ENCODE measurements around the gene PIK3R2.

Gene PIK3R2

DNA sequence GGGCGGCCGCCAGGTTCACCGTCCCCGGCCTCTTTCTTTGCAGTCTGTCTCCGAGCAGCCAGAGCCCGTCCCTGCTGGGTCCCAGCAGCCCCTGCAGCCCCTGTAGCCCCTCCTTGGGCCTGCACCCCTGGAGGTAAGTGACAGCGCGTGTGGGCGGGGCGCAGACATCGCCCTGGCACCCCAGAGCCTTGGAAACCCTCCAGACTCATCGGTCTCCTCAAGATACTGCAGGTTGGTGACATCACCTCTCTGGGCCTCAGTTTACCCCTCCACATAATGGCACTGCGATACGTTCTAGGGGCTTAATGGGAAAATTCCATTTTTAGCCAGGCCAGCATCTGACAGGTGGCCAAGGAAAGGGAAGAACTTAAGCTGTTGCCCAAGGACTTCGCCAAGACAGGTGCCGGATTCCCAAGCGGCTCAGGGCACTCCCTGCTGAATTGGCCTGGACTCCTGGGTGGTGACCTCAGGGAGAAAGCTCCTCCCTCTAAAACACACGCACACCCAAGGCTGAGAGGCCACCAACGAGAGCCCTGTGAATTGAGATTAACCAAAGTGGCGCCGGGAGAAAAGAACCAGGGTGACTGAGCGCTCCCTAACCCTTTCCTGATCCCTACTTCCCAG lies 42.2 kb upstream of the PIK3R2 start:
- peak overlapping the region; percentile 87 for H3K27ac ChIP-seq (ENCODE audit: low read depth, low read length)
- H3K9me2 ChIP-seq (replicated peaks; ENCODE audit: insufficient read depth, low read length), result no peaks in the 10 kb centered on the region
- H3K36me3 ChIP-seq (ENCODE audit: low read length), result no peaks in the 10 kb centered on the region
- H4K20me1 ChIP-seq (ENCODE audit: low read depth, low read length), result no peaks in the 10 kb centered on the region
- H3K4me2 ChIP-seq (ENCODE audit: low read depth, low read length, poor library complexity, severe bottlenecking), result peak overlapping the region; percentile 91
- H3K27me3 ChIP-seq (ENCODE audit: low read length), result no peaks in the 10 kb centered on the region
- TF ChIP-seq, protein P1, sequence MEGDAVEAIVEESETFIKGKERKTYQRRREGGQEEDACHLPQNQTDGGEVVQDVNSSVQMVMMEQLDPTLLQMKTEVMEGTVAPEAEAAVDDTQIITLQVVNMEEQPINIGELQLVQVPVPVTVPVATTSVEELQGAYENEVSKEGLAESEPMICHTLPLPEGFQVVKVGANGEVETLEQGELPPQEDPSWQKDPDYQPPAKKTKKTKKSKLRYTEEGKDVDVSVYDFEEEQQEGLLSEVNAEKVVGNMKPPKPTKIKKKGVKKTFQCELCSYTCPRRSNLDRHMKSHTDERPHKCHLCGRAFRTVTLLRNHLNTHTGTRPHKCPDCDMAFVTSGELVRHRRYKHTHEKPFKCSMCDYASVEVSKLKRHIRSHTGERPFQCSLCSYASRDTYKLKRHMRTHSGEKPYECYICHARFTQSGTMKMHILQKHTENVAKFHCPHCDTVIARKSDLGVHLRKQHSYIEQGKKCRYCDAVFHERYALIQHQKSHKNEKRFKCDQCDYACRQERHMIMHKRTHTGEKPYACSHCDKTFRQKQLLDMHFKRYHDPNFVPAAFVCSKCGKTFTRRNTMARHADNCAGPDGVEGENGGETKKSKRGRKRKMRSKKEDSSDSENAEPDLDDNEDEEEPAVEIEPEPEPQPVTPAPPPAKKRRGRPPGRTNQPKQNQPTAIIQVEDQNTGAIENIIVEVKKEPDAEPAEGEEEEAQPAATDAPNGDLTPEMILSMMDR (IDR thresholded peaks at IDR 0.05; ENCODE audit: insufficient read depth, low read length, poor library complexity, severe bottlenecking), result no peak
- no peak for TF ChIP-seq EZH2phosphoT487 (conservative IDR thresholded peaks at IDR 0.05; ENCODE audit: low read length)
- H2AFZ ChIP-seq (ENCODE audit: low read depth, low read length, severe bottlenecking), result no peak overlapping the region
- H3K9me3 ChIP-seq (ENCODE audit: insufficient read depth, low read length), result no peaks in the 10 kb centered on the region
- peaks cover 3% of the 10 kb centered on the region; the same call in 1 of the 2 replicates for H3K79me2 ChIP-seq (ENCODE audit: insufficient read depth, low read length)
- peak overlapping the region; percentile 70 for H3K4me3 ChIP-seq (ENCODE audit: insufficient read depth, low read length, poor library complexity, severe bottlenecking)
- peak overlapping the region; percentile 71 for H3K9ac ChIP-seq (ENCODE audit: low read length)
- peaks cover 41% of the 10 kb centered on the region for H3F3A ChIP-seq (ENCODE audit: insufficient read depth)

DNA sequence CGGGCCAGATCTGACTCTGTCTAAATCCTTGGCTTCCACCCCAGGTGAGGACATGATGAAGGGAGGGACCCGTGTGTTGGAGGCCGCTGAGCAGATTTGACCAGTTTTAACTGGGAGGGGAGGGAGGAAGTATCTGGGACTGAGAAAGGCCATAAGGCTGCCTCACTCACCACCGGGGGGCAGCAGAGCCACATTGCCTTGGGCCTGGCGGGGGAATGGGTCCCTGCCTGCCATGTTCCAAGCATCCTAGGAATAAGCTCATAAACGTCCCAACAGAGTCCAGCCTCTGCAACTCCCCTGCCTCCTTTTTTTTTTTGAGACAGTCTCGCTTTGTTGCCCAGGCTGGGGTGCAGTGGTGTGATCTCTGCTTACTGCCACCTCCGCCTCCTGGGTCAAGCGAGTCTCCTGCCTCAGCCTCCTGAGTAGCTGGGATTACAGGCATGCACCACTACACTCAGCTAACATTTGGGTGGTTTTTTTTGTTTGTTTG lies 39.9 kb upstream of the PIK3R2 start:
- no peak for TF ChIP-seq EZH2phosphoT487 (conservative IDR thresholded peaks at IDR 0.05; ENCODE audit: low read length)
- TF ChIP-seq, protein P1 (IDR thresholded peaks at IDR 0.05; ENCODE audit: insufficient read depth, low read length, poor library complexity, severe bottlenecking), result peak; percentile 78
- Histone ChIP-seq H3F3A (ENCODE audit: insufficient read depth) (peaks cover 22% of the 10 kb centered on the region; the same call in 1 of the 2 replicates), H3K9me3 (ENCODE audit: insufficient read depth, low read length) (no peaks in the 10 kb centered on the region), H3K27ac (ENCODE audit: low read depth, low read length) (peak overlapping the region; percentile 57), H3K4me3 (ENCODE audit: insufficient read depth, low read length, poor library complexity, severe bottlenecking) (no peak overlapping the region), H3K4me2 (ENCODE audit: low read depth, low read length, poor library complexity, severe bottlenecking) (no peak overlapping the region), H3K9me2 (replicated peaks; ENCODE audit: insufficient read depth, low read length) (no peaks in the 10 kb centered on the region), H3K36me3 (ENCODE audit: low read length) (no peaks in the 10 kb centered on the region), H2AFZ (ENCODE audit: low read depth, low read length, severe bottlenecking) (no peak overlapping the region), H3K27me3 (ENCODE audit: low read length) (no peaks in the 10 kb centered on the region), H3K9ac (ENCODE audit: low read length) (peak overlapping the region; percentile 15; the same call in 1 of the 2 replicates), H4K20me1 (ENCODE audit: low read depth, low read length) (no peaks in the 10 kb centered on the region), H3K79me2 (ENCODE audit: insufficient read depth, low read length) (peaks cover 5% of the 10 kb centered on the region; the same call in 1 of the 2 replicates)

DNA sequence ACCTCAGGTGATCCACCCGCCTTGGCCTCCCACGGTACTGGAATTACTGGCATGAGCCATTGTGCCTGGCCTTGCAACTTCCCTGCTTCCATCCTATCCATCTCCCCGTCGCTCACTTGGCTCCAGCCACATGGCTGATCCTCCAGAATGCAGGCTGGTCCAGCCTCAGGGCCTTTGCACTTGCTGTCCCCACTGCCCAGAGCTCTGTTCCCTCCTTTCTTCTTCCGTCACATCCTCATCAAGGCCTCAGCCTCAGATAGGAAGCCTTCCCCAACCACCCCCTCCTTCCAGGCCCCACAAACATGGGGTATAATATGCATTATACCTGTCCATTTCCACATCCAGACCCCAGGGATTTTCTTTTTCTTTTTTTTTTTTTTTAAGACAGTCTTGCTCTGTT lies 39.1 kb upstream of the PIK3R2 start:
- H3K79me2 ChIP-seq (ENCODE audit: insufficient read depth, low read length), result peaks cover 13% of the 10 kb centered on the region
- no peaks in the 10 kb centered on the region for H3K9me2 ChIP-seq (replicated peaks; ENCODE audit: insufficient read depth, low read length)
- no peaks in the 10 kb centered on the region for H3K9me3 ChIP-seq (ENCODE audit: insufficient read depth, low read length)
- H3K4me2 ChIP-seq (ENCODE audit: low read depth, low read length, poor library complexity, severe bottlenecking), result no peak overlapping the region
- H2AFZ ChIP-seq (ENCODE audit: low read depth, low read length, severe bottlenecking), result no peak overlapping the region
- H4K20me1 ChIP-seq (ENCODE audit: low read depth, low read length), result no peaks in the 10 kb centered on the region
- no peak overlapping the region for H3K9ac ChIP-seq (ENCODE audit: low read length)
- no peak overlapping the region for H3K4me3 ChIP-seq (ENCODE audit: insufficient read depth, low read length, poor library complexity, severe bottlenecking)
- TF ChIP-seq, protein P1 (IDR thresholded peaks at IDR 0.05; ENCODE audit: insufficient read depth, low read length, poor library complexity, severe bottlenecking), result no peak
- no peak for TF ChIP-seq EZH2phosphoT487 (conservative IDR thresholded peaks at IDR 0.05; ENCODE audit: low read length)
- H3K27me3 ChIP-seq (ENCODE audit: low read length), result no peaks in the 10 kb centered on the region
- peaks cover 16% of the 10 kb centered on the region; the same call in 1 of the 2 replicates for H3F3A ChIP-seq (ENCODE audit: insufficient read depth)
- no peaks in the 10 kb centered on the region for H3K36me3 ChIP-seq (ENCODE audit: low read length)
- no peak overlapping the region for H3K27ac ChIP-seq (ENCODE audit: low read depth, low read length)

All from SU-DHL-6 (cell line).